Right lobe of liver (tissue), 6 donors: Measurements from ENCODE around the gene DDX20. TPM values are rescaled to one million over a fixed set of nuclear protein-coding genes. Genes with fewer than 3 reads are reported as not detected.
A peak's percentile ranks its signal among the peaks of the same experiment; 100 is the strongest.

Experiments used
- ATAC-seq, 4 donors: fragments of 200-7000 bp; cut with Tn5 transposase; one replicate each; pipeline ENCODE4 v1.9.1; 2020; ENCODE audit warnings: mild to moderate bottlenecking in 4 of 4, moderate library complexity in 4 of 4
- DNase-seq, 3 donors: peaks; one replicate each; pipeline ENCODE4 v3.0.0-alpha.2; 2020
- H3K27ac ChIP-seq, 3 donors: fragments of 200-600 bp; one replicate each; pipeline ENCODE4 v1.8.0; 2022
- H3K27me3 ChIP-seq, 2 donors: fragments of 200-600 bp; one replicate each; pipeline ENCODE4 v1.8.0; 2022
- H3K36me3 ChIP-seq, 4 donors: fragments of 200-600 bp; sonication (generic) in 1 of 4; one replicate each; pipeline versions ENCODE4 v1.5.1 to v1.8.0; 2017 to 2022; ENCODE audit warnings: control low read depth in 1 of 4
- H3K4me1 ChIP-seq, 4 donors: fragments of 200-600 bp; sonication (generic) in 1 of 4; one replicate each; pipeline versions ENCODE4 v1.5.1 to v1.8.0; 2017 to 2022; ENCODE audit warnings: control low read depth in 1 of 4
- H3K4me3 ChIP-seq, 3 donors: fragments of 200-600 bp; one replicate each; pipeline ENCODE4 v1.8.0; 2022
- H3K9me3 ChIP-seq, 4 donors: fragments of 200-600 bp; sonication (generic) in 1 of 4; one replicate each; pipeline versions ENCODE4 v1.5.1 to v1.8.0; 2017 to 2022; ENCODE audit warnings: control low read depth in 1 of 4
- CTCF ChIP-seq, 4 donors: fragments of 200-600 bp in 3 of 4; fragments of 450-650 bp in 1 of 4; IDR thresholded peaks; one replicate each; pipeline versions ENCODE4 v1.5.1 to v1.8.0; 2016 to 2022; ENCODE audit warnings: antibody characterized with exemption in 4 of 4, mild to moderate bottlenecking in 2 of 4
- POLR2A ChIP-seq: fragments of 450-650 bp; IDR thresholded peaks from one replicate; pipeline ENCODE4 v1.6.1; 2017; ENCODE audit warnings: antibody characterized with exemption, mild to moderate bottlenecking
- whole genome bisulfite sequencing: methylation state at CpG from one replicate; pipeline ENCODE4 v1.1.6; 2018; ENCODE audit warnings: low coverage, low lambda C conversion rate; ENCODE audit not compliant: insufficient coverage; ENCODE audit errors: missing lambda C conversion rate; 5-methylcytosine and 5-hydroxymethylcytosine counted together
- intact Hi-C, 2 donors: fragments of 100-400 bp; cut with DNase I; formaldehyde crosslinking; loops; one replicate each; pipeline versions ENCODE4 v1.11.2 to v1.14.1; 2022
- total RNA-seq, 6 experiments: library from RNA; depleted of rRNA in 2 of 6; stranded (reverse); fragments of >200 nt in 2 of 6; fragmentation: NEBNext Ultra II Directional in 3 of 6; extraction: Animal tissue kit (Norgen Biotek cat#: 25700) in 3 of 6; gene quantifications; one replicate each; pipeline versions ENCODE4 v1.1.0 to v1.2.4, GENCODE V29; 2016 to 2023
- donor health status: DM: no; HTN: yes; CAD: no.
- donor health status: DM: no; HTN: no; CAD: no.
- donor health status: DM: no; HTN: no; CAD: no.
- donor health status: DM: no; HTN: yes; CAD: no.
- donor health status: DM: no; HTN: yes; CAD: no.

The DDX20 gene
- total RNA-seq, 6 experiments from 2014 or later, result 3.9 to 11.6 (median 5.1) TPM

- WGBS, result 65% methylated on average over 5 of the region's 7 CpGs
Observed at GRCh38 chr1:111720274-111720976, 35.3 kb upstream of the DDX20 start.

GRCh38 chr1:111720977-111721786 lies 34.5 kb upstream of the DDX20 start:
- H3K36me3 ChIP-seq, result no peaks in the 10 kb centered on the region
- peak in 1 of 4 donors; percentile 5 for ATAC-seq
- no peaks in the 10 kb centered on the region for H3K9me3 ChIP-seq
- H3K27me3 ChIP-seq, result no peaks in the 10 kb centered on the region
- no peak for DNase-seq
- 86% methylated on average over 10 of the region's 10 CpGs for WGBS
- intact Hi-C loops, result no loop called here
- H3K4me1 ChIP-seq, result no peaks in the 10 kb centered on the region
- no peak overlapping the region for H3K27ac ChIP-seq
- H3K4me3 ChIP-seq, result no peak overlapping the region
- TF ChIP-seq CTCF (IDR thresholded peaks at IDR 0.05), result no peak
- no peak for TF ChIP-seq POLR2A

More at GRCh38 chr1:111720274-111720976, 35.3 kb upstream of the DDX20 start:
- Histone ChIP-seq H3K4me3 (no peak overlapping the region), H3K4me1 (no peaks in the 10 kb centered on the region), H3K27me3 (no peaks in the 10 kb centered on the region), H3K36me3 (no peaks in the 10 kb centered on the region), H3K9me3 (no peaks in the 10 kb centered on the region), H3K27ac (no peak overlapping the region)
- TF ChIP-seq POLR2A (no peak), CTCF (IDR thresholded peaks at IDR 0.05) (no peak)
- peak in 1 of 4 donors; percentile 7 for ATAC-seq
- no peak for DNase-seq
- intact Hi-C loops, result no loop called here

GRCh38 chr1:111723091-111723806 lies 32.5 kb upstream of the DDX20 start:
- 69% methylated on average over 4 of the region's 7 CpGs for WGBS
- no peaks in the 10 kb centered on the region for H3K36me3 ChIP-seq
- DNase-seq, result no peak
- no peaks in the 10 kb centered on the region for H3K27me3 ChIP-seq
- H3K27ac ChIP-seq, result no peak overlapping the region
- H3K4me3 ChIP-seq, result no peak overlapping the region
- no peaks in the 10 kb centered on the region for H3K9me3 ChIP-seq
- ATAC-seq, result no peak
- no peaks in the 10 kb centered on the region for H3K4me1 ChIP-seq
- intact Hi-C loops, result no loop called here
- TF ChIP-seq CTCF (IDR thresholded peaks at IDR 0.05), result no peak
- TF ChIP-seq POLR2A, result no peak

- Histone ChIP-seq H3K9me3 (no peaks in the 10 kb centered on the region), H3K27me3 (no peaks in the 10 kb centered on the region), H3K4me3 (no peak overlapping the region), H3K36me3 (no peaks in the 10 kb centered on the region), H3K27ac (no peak overlapping the region), H3K4me1 (no peaks in the 10 kb centered on the region)
- DNase-seq, result no peak
- no peak for TF ChIP-seq CTCF (IDR thresholded peaks at IDR 0.05)
- no peak for TF ChIP-seq POLR2A
- intact Hi-C loops, result no loop called here
- ATAC-seq, result no peak
- WGBS, result 25% methylated on average over 1 of the region's 1 CpG
Observed at GRCh38 chr1:111723871-111724270, 31.8 kb upstream of the DDX20 start.
